Caki2 (cell line): ENCODE results near the gene INPP5D. TPM values are rescaled to one million over a fixed set of nuclear protein-coding genes. Genes with fewer than 3 reads are reported as not detected.
"Not testable (repeated sequence)": the region's sequence is repeated elsewhere in the genome, so short reads cannot be mapped to it uniquely, and the experiment has no call there.

Experiments
- DNase-seq: peaks from one replicate; pipeline ENCODE4 v3.0.0-alpha.2; 2015; ENCODE audit warnings: low read depth
- in situ Hi-C: cut with HindIII; loops from 2 replicates; pipeline ENCODE4 v1.10.0; 2016; ENCODE audit warnings: low sequenced_read_pairs, low pct_unique_long_range_greater_than_20kb, mixed read lengths
- total RNA-seq: library from RNA; depleted of rRNA; stranded (reverse); fragments of >200 nt; shearing (Covaris generic); gene quantifications from 2 replicates; pipeline ENCODE4 v1.2.3, GENCODE V29; 2014; ENCODE audit warnings: low replicate concordance

INPP5D gene
- total RNA-seq, 1 experiment from 2014 or later: not detected

DNA sequence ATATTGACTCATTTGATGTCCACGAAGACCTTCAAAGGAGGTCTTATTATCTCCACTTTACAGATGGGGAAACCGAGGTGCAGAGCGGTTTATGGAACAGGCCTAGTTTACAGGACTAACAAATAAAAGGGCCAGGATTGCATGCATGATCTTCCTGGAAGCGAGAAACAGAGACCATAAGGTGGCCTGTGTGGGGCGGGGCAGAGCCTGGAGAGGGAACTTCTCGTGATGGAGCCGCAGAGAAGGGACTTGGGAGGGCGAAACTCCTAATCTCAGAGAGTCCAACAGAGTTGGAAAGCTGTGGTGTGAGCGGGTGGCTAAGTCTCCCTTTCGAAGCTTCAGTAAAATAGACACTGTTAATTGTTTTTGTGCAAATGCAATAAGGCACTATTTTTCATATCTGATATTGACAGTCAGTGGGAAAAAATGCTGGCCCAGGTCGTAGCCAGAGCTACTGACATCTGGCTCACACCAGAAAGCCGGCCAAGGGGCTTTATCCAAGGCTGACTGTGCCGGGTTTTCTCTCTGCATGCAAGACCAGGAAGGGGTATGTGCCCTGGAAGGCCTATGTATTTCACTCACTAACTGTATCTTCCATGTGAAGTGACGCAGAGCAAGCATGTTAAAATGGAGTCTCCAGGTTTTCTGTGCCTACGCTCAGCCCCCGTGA is 4.5 kb downstream of the INPP5D start:
- in situ Hi-C loops: no loop called here
- DNase-seq: no peak

DNA sequence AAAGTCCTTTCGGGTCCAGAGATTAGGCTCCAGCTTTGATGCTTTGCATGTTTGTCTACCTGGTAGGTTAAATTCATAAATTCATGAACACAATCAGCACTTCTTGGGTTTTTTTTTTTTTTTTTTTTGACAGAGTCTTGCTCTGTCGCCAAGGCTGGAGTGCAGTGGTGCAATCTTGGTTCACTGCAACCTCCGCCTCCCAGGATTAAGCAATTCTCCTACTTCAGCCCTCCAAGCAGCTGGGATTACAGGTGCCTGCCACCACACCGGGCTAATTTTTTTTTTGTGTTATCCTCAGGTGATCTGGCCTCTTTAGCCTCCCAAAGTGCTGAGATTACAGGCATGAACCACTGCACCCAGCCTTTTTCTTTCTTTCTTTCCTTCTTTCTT is 5.1 kb downstream of the INPP5D start:
- DNase-seq, in situ Hi-C loops: not testable (repeated sequence)

DNA sequence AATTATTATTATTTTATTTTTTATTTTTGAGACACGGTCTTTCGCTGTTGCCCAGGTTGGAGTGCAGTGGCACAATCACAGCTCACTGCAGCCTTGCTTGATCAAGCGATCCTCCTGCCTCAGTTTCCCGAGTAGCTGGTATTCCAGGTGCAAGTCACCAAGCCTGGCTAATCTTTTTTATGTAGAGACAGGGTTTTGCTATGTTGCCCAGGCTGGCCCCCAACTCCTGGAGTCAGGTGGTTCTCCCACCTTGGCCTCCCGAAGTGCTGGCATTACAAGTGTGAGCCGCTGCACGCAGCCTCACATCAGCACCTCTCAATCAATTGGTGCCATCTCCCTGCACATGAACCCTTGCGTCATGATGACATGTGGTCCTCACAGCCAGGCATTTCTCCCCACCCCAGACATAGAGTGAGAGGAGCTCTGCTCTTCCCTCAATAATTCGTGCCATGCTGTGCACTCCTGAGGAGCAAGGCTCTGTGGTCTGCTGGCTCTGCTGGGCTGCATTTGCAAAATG is 5.9 kb downstream of the INPP5D start:
- DNase-seq: no peak
- in situ Hi-C loops: no loop called here

DNA sequence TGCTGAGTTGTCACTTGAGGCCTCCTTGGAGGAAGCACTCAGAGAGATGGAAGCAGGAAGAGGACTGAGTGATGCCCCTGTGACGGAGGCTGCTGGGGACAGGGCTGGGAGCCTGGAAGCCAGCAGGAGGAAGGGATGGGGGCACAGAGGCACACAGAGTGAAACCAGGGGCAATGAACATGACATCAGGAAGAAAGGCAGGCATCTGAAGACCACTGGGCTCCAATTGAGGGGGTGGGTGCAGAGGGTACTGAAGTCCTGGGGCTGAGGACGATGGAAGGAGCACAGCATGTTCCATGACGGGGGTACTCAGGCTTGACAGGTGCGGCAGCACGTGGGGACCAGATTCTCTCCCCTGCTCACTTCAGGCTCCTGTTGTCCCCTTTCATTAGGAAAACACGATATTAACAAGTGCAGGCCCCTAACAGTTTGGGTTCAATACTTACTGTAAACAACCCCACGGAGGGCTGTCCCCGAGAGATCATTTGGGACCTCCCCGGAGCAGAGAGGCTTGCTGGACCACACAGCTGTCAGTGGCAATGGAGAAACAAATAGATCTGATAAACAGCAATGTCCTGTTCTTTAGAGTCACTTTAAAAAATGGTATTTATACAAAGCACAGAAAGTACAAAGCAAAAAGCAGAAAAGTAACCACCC is 8.7 kb downstream of the INPP5D start:
- in situ Hi-C loops: no loop called here
- no peak for DNase-seq

DNA sequence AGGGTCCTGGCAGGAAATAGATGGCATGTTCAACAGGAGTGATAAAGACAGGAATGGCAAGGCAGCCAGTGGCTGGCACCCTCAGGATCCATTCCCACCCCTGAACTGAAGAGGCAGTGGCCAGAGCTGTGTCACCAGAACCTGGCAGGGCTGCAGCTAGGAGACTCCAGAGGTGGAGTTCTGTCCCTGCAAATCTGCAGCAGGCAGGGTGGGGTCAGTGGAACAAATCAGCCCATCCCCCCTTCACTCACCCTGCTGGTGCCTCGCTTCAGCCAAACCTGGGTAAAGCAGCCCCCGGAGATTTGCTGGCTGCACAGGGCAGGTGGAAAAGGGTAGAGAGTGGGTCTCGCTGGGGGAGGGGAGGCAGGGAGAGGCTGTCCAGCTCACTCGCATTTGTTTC is 12.7 kb downstream of the INPP5D start:
- no peak for DNase-seq
- in situ Hi-C loops: no loop called here

DNA sequence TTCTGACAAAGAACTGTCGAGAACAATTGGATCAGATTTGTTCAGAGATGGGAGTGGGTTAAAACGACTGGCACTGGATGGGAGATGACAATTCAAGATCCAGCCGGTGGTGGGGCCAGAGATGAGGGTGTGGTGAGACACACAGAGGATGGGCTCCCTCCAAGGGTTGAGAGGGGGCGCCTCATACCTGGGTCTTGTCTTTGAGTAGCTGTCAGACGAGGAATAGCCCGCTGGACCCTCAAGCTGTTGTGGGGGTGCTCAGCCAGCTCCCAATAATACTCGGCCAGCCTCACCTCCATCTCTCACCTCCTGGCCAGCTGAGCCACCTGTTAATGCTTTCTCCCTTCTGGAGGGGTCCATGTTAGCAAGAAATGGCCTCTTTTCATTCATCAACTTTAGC is 14.0 kb downstream of the INPP5D start:
- in situ Hi-C loops: no loop called here

DNA sequence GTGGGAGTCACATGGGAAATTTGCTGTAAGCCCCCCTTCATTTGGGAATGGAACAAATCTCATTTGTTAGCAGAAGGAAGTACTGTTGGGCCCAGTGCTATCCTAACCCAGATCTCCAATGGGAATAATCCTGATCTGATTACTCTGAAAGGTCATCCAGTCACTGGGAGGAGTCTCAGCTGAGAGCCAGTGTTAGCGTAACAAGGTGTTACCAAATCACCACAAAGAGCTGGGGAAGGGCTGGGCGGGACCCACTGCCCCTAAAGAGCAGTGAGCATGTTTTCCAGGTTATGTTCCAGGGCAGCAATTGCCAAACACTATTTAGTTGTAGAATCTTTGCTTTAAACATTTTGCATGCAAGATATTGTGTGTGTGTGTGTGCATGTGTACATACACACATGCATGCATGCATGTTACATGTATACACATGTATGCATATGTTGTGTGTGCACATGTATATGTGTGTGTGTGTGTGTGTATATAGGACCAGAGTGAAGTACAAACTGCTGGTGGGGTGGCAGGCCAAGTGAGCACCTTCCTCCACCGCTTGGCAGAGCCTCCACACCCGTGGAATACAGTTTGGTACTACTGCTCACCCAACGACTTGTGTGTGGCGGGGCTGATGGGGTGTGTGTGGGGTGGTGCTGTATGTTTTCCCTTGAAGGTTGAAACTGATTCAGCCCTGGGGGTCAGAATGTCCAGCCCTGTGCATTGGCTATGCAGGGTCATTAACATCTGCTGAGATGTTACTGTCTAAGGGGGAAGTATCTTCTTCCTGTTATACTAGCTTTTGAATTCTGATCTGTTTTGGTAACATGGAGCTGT is 15.2 kb downstream of the INPP5D start:
- no peak for DNase-seq
- in situ Hi-C loops: no loop called here

More for the DNA sequence above, 14.0 kb downstream of the INPP5D start:
- no peak for DNase-seq

DNA sequence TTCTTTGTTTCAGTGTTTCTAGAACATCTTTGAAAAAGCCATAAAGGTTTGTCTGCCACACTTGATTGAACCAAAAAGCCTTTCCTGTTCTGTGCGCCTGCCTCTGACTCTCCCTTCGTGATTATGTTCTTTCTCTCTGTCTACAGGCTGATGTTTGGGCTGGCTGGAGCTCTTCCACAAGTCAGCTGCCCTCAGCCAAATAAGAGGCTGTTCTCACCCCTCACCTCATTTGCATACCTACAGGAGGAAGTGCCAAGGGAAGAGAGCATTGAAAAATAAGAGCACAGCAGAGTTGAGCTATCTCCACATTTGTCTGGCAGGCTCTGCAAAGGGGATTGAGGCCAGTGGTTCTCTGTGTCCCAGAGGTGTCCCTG is 15.8 kb downstream of the INPP5D start:
- DNase-seq: no peak
- in situ Hi-C loops: no loop called here

DNA sequence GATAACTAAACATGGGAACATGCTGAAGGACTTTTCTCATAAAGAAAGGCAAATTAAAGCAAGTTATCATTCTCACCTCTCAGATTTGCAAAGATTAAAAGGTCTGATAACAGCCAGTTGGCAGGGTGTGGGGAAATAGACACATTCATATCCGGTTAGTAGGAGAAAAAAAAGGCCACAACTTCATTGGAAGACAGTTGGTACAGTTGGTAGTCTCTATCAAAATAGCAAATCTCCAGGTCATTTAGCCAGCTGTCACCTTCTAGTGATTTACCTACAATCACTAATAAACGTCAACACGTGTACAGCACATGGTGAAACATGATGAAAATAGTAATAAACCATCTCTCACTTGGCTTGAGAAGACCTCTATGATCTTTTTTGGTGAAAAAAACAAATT is 16.6 kb downstream of the INPP5D start:
- in situ Hi-C loops: no loop called here
- no peak for DNase-seq

DNA sequence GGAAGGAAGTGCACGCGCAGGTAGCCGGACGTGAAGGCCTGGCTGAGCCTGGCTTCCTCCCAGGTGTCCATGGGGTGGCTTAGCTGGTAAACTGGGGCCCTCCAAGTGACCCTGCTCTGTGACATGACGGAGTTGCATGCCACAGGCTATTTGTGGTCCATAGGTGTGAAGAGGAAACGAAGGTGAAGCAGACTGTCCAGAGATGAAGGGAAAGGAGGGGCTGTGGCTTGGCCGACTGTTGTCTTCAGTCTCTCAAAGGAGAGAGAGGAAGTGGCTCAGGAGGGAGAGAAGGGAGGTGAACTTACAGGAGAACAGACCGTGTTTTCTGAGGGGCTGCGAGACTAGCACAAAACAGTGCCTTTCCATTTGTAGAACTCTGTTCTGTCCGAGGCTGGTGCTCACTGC is 19.3 kb downstream of the INPP5D start:
- DNase-seq: no peak
- in situ Hi-C loops: no loop called here

DNA sequence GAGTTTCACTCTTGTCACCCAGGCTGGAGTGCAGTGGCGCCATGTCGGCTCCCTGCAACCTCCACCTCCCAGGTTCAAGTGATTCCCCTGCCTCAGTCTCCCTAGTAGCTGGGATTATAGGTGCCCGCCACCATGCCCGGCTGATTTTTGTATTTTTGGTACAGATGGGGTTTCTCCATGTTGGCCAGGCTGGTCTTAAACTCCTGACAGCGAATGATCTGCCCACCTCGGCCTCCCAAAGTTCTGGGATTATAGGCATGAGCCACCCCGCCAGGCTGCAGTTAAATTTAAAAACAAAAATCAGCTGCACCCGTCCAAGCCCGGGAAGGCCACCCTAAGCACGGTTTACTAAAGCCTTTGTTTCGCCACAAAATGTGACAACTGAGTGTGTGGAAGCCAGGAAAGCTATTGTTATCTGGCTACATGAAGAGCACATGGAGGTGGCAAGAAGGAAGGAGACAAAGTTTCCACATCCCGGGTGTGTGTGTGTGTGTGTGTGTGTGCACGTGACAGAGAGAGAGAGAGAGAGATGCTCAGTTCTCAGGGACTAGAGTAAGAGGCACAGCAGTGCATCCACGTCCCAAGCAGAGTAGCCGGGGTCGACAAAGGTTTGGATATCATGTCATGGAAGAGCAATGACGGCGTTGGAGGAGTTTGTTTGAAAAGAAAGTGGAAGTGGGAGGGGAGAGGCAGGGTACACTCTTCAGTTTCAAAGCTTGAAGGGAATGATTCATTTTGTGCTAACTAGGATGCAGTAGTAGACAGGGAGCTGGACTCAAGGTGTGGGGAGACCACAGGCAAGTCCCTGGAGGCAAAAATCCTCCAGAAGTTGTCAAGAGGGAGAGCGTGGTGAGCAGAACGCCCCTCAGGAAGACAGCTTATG is 20.1 kb downstream of the INPP5D start:
- DNase-seq: no peak
- in situ Hi-C loops: no loop called here

DNA sequence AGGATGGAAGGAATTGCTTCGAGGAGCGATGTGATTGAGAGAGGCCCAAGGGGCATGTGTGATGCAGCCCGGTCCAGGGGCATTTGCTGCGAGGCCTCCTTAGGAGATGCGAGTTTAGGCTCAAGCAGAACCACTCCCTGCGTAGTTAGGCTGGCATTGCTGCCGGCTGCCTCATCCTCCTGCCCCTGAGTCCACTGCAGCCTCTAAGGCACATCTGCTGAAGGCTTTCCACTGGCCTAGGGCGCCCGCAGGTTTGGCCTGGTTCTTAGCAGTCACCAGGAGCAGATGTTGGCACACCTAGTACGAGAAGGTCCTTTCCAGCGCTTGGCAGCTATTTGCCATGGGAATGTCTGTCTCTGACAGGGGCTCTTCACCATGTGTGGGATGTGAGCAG is 20.7 kb downstream of the INPP5D start:
- in situ Hi-C loops: no loop called here

DNA sequence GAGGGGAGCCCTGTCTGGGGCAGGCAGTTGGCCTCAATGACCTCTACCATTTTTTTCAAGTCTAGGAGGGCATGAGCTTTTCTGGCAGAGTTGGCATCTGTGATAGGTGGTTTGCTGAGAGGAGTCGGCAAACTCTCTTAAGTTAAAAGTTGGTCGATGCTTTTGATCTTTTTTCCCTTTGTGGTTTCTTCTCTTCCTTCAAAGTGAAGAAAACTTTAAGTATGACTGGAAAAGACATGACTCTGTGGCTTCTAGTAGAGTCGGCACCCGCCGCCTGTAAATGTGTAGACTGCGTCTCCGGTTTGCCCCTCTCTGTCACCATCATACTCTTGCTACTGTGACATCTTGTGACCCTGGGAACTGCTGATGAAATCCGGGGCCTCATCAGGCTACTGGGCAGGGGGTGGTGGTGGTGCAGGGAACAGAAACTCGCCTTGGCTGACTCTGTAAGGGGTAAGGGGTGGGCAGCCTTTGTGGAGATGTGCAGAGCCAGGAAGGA is 21.1 kb downstream of the INPP5D start:
- in situ Hi-C loops: no loop called here
- DNase-seq: no peak

More for the DNA sequence above, 20.7 kb downstream of the INPP5D start:
- no peak for DNase-seq

DNA sequence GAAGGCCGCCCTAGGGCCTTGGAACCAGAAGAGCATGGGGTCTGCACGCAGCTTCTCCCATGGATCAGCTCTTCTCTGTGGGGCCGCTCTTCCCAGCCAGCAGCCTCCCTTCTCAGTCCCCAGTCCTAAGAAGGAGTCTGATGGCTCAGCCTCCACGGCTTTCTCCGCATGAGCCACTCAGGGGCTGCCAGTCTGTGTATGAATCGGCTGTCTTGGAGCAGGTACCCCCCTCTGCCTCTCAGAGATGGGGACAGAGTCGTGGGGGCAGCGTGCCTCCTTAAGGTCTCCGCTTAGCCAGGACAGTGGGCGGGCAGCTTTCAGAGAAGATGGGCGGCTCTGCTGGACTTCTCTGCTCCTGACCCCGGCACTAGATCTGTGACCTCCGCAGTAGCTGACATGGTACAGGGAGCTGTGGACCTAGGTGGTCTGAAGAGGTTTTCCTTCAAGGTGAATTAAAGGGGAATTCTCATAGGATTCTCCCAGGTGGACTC is 21.6 kb downstream of the INPP5D start:
- in situ Hi-C loops: no loop called here
- DNase-seq: no peak

DNA sequence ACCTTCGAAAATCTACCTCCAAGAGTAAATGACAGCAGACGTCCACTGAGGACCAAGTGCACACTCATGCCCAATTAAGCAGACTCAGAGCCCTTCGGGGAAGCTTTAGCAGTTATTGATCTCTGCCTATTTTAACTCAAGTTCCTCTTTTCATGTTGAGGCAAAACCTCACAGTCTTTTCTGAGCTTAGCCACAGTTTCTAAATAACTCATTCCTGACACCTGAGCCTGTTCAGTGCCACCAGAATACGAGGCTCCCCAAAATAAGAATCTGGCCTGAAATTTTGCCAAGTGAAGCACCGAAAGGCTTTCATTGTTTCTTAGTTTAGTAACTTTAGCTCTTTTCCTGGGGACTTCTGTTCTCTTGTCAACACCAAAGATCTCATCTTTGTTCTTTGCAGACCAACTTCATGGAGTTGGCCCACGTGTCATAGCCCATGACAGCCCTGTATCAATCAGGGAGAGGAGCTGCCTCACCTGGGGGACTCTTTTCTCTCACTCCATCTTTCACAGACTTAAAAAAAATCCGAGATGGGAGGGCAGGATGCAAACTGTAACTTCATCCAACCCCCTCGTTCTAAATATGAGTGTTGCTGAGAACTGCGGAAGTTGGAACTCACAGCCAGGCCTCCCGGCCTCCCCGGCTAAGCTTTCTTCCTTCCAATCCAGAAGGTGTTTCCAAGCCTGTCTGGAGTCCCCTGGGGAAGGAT is 22.2 kb downstream of the INPP5D start:
- in situ Hi-C loops: no loop called here

DNA sequence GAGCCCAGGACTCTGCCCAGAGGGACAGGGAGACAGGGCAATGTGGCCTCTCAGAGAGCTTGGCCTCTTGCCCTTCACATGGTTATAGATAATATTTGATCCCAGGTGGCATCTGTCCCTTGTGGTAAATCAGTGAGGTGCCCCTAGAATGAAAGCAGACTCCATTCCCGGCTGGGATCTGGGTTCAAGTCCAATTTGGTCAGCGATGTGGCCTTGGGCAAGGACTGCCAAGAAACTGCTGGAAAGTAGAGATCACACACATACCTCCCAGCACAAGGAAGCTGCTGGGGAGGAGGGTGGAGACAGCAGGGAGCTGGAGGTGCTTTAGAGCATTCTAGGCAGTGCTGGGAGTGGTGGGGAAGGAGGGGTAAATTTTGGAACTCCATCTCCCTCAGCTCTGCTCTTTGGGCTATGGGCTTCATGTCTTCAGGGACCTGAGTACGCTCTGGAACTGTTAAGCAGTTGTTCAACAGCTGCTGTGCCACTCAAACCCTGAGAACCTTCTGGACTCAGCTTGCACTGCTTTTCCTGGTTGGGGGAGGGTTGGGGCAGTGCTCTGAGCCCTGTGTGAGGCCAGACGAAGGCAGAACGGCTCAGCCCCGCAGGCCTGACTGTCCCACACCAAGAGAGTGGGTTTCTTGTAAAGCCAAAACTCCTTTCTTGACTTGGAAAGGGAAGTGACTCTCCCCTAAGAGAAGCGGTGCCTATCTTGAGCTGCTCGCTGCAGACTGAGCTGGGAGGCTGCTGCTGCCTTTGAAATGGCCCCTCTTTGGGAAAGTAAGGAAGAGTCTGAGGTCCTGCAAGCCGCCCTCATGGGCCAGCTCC is 23.0 kb downstream of the INPP5D start:
- in situ Hi-C loops: no loop called here
- no peak for DNase-seq

More for the DNA sequence above, 22.2 kb downstream of the INPP5D start:
- DNase-seq: no peak

DNA sequence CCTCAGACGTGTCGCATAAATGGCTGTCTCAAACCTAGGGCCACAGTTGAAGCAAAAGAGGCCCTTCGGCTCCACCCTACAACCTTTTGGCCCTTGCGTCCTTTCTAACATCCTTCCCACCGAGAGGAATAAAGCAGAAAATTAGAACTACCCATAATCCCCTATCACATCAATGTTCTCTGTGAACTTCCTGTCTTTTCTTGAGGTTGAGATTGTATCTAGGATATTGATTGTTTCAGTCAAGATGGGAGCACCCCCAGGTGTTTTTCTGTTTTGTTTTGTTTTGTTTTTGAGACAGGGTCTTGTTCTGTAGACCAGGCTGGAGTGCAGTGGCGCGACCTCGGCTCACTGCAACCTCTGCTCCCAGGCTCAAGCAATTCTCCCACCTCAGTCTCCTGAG is 23.6 kb downstream of the INPP5D start:
- in situ Hi-C loops: no loop called here
- no peak for DNase-seq
